HG03066 (cell line): ENCODE data around the gene ZRSR2.
A peak's percentile ranks its signal among the peaks of the same experiment; 100 is the strongest.

Experiments used
- ATAC-seq: cut with Tn5 transposase; IDR thresholded peaks from one replicate; pipeline ENCODE4 v1.9.1; 2021; ENCODE audit warnings: low read depth; ENCODE audit not compliant: unreplicated experiment

The ZRSR2 gene

DNA sequence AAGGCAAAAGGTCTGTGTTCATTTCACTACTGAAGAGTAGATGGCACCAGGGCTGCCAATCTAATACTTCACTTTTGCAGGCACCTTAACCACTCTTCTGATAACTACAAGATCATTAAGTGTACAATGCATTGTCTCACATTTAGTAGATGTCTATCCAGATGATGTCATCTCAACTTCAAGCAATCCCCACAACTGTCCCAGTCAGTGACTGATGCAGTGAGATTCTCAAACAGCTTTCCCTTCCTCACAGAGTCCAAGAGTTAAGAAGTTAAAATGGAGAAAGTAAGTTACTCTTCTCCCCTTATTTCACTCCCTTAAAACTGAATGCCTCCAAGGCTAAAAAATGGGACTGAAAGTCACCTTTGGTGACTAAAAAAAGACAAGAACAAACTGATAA lies 53.7 kb downstream of the ZRSR2 start:
- no peak for ATAC-seq

DNA sequence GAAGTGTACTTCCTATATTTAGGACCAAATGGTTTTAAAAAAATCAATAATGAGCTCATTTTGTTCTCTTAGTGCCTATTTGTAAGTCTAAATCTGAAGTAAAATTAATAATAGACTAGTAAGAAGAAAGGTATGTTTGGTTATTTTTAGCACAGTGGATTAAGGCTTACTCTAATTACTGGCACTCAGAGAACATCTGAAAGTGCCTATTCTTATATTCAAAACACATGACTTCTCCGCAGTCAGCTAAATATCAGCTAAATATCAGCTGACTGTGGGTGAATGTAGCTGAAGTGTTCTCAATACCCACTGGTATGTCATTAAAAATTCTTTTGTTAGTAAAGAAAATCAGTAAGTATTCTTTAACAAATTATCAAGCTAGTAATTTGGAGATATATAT lies 58.3 kb downstream of the ZRSR2 start:
- no peak for ATAC-seq

DNA sequence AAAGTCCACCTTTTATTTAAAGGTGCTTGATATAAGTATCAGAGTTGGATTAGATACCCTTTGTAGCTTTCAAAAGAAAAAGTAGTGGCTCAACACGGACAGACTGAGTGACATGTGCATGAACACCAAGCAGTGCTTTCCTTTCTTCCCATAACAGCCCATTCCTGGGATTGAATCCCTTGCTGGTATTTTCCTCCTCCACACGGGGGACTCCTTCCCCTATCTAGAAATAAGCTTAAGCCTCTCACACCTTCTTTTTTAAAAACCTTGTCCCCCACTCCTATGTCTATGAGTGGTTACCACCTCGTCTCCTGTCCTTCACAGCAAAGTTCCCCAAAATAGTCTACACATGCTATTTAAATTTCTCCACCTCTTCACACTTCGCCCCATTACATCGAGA lies 59.3 kb downstream of the ZRSR2 start:
- ATAC-seq: no peak

DNA sequence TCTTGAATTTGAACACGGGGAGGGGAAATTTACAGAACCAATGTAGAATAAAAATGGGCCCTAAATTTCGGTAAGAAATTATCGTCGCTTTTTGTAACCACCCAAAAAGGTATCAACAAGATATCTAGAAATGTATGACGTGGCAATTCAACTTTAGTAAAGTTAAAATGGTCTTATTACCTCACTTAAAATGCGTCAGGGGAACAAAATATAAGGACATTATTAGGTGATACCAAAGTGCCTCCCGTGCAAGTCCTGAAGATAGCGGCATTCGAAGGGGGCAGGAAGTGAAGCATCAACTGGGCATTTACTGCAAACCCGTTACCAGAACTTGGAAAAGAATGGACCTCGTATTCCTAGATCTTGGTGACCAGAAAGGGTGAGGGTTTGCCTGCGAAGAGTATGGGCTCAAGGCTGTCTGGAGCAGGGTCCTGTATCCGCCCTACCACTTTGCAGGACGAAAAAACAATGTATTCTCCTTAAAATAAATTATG lies 63.3 kb downstream of the ZRSR2 start:
- ATAC-seq: no peak

DNA sequence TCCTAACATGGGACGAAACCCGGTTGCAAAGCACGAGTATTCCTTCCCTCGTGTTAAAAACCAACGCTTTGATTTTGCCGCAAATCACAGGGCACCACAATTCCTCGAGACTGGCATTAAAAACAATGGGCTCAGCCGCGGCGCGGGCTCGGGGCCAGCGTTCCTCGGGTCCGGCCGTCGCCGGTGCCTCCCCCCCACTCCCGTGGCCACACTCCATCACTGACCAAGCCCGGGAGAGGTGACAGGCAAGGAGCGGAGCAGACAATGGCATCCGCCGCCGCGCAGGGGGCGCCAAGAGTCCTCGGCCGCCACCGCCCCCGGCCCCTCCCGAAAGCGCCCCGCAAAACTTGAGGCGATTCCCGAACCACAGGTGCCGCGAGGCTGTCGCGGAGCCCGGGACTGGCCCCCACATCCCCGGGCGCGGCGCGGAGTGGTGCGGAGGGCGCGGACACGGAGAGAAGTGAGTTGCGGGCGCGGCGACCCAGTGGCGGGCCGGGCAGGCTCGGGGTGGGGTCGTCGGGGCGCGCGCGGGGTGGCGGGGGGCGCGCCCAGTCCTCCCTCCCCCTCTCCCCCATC lies 63.9 kb downstream of the ZRSR2 start:
- ATAC-seq: peak; percentile 39

DNA sequence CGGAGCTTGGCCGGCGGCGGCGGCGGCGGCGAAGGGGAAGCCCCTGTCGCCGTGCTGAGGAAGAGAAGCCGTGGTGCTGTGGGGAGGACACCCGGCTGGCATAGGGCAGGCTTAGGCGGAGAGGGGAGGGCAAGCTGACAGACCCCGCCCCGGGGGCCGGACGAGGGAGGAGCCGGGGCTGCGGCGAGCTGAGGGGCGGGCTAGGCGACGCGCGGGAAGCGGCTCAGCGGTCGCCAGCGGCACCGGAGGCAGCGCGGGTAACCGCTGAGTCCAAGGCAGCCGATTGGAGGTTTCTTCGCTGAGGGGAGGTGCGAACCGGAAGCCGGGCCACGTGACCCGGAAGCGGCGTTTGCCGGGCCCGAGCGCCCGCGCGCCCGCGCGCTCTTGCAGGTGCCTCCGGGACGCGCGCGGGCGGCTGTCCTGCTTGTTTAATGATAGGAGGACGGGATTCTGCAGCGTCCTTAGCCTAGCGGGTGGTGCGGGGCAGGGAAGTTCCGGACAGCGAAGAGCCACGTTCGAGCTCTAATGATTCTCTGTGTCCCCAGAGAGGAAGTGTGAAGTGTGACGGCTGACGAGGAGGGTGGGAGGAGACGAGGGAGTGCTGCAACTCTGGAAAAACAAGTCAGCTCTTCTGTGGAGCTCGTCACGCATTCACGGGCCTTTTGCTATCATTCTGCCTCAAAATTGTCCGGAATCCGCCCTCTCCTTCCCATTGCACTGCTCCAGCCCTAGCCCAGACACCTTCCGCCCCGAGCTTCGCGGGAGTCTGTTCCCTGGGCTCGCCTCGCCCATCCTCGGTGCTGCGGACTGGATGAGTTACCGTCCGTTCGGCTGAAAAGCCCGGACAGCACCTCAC lies 64.7 kb downstream of the ZRSR2 start, which contains the start of gene AP1S2:
TSS of gene AP1S2 (minus strand) at position 102 of the 856 bp plus-strand sequence. CDS start 2,289 bp downstream, outside the sequence.
- ATAC-seq: peak; percentile 86

DNA sequence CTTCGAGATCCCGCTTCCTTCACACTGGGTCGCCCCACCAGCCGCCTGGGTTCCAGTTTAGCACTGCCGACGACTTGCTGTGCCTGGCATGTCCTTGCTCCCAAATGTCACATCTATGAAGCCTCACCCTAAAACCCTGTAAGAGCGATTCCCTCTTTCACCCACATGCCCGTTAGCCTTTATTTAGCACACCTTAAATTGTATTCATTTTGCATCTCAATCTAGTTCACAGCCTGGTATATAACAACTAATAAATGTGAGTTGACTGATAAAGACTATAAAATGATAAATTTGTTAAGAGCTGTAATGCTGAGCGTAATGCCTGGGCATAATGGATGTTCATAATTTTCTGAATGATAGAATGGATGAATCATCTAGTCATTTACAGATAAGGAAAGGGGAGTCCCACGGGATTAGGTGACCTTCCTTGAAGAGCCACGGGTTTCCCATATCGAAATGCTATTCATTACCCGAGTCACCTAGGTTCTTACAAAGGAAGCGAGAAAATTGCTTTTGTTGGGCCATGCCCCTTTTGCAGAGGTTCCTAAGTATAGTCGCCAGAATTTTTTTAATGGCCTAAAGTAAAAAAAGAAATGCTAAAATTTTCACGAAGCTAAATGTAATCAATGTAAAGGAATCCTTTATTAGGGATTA lies 65.4 kb downstream of the ZRSR2 start:
- ATAC-seq: no peak

DNA sequence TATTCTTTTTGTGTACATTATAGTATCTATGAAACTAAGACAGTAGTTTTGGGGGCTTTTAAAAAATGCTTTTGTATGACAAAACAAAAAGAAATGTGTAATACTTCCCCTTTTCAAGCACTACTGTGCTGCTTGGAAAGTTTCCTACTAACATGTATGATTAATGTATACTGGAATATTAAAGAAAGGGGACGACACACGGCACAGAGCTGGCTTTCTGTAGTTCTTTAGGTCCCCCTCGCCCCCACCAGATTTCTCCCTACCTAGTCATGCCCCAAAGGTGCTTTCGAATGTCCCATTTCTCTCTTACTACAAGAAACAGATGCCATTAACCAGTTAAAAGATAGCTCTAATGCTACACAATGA lies 65.9 kb downstream of the ZRSR2 start:
- ATAC-seq: no peak

DNA sequence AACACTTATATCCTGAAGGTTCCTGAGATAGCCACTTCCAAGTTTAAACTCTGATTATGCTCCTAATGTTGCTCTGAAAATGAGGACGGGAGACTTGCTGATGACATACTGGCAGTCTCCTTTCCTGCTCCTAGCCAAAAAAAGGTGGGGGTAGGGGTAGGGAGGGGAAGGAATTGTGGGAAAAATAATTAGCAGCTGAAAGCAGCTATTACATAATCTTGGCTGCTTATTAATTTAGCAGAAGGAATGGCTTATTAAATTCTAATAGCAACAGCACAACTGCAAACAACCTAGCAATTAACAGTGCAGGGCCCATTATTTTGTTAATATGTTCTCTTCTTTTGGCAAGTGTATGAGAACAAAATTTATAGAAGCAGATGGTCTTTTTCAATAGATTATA lies 66.4 kb downstream of the ZRSR2 start:
- ATAC-seq: no peak

DNA sequence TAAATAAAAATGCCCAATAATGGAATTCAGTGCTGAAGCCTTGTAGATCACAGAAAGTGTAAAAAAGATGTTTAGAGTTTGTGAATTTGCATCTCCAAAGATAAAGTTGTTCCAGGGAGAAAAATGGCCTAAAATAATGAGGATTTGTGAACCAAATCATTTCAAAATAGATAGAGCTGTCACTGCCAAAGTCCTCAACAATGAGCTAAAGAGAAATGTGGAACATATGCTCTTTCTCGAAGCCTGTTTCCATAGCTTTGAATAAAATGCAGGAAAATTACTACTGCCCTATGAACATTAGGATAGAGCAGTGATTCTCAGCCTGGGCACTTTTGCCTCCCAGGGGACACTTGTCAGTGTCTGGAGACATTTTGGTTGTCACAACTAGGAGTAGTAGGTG lies 67.8 kb downstream of the ZRSR2 start:
- ATAC-seq: no peak

DNA sequence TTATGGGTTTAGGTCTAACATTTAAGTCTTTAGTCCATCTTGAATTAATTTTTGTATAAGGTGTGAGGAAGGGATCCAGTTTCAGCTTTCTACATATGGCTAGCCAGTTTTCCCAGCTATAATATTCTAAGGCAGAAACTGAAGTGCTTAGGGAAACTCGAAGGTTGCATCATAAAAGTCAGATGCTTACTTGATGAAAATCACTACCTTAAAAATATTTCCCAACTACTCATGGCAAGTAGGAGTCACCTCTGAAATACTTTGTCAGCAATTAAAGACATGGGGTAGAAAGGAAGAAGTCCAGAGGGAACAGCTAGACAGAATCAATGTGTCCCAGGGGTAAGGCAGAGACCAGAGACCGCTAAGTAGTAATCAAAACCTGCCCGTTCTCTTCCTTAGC lies 70.6 kb downstream of the ZRSR2 start:
- no peak for ATAC-seq

DNA sequence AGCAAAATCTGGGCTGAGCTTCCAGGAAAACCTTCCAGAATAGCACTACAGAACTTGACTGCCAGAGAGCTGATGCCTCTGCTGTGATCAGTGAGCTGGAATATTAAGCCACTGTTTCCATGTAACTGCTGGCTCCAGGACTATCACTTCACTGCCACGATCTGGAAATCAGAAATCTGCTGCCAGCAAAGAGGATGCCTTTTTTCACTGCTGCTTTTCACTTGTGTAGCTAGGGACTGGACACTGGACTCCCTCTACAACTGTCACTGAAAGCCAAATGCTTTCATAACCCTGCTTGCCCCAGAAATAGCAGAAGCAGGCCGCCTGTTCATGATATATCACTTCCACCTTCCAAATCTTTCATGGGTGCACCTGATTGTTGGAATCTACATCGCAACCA lies 73.7 kb downstream of the ZRSR2 start:
- no peak for ATAC-seq

DNA sequence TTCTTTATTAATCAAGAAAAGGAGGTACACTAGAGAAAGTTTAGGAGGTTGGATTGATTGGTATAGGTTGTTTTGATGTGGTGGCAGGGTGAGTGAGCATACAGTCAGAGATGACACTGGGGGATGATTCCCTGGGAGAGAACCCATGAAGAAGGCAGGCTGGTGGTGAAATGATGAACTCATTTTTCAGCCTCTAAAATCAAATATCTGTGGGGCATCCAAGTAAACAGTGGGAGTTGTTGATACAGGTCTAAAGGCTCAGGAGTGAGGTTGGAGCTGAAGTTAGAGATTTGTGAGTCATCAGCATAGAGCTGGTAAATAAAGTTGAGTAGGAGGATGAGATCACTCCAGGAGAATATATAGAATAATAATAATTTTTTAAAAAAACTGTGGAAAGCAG lies 74.3 kb downstream of the ZRSR2 start:
- ATAC-seq: no peak

DNA sequence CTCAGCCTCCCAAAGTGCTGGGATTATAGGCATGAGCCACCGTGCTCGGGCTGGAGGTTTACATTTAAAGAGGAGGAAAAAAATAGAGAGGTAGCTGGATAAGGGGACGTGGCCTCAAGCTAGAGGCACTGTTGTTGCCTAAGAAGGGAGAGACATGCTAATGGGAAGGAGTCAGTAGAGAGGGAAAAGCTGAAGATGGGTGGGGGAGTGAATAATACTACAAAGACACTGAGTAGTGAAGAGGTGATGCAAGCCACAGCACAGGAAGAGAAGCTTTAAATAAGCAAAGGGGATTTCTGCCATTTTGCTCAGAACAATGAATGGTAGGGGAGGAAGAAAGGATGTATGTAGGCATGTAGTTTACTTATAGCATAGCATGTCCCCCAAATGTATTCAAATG lies 75.9 kb downstream of the ZRSR2 start:
- no peak for ATAC-seq

DNA sequence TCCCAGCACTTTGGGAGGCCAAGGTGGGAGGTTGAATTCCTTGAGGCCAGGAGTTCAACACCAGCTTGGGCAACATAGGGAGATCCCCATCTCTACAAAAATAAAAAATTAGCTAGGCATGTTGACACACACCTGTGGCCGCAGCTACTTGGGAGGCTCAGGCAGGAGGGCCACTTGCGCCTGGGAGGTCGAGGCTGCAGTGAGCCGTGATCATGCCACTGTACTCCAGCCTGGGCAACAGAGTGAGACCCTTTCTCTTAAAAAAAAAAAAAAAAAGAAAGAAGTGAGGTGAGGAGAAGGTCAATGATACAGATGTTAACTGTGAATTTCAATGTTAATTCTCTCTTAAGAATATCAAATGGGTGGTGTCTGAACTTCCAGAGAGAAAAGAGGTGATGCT lies 79.4 kb downstream of the ZRSR2 start:
- no peak for ATAC-seq

DNA sequence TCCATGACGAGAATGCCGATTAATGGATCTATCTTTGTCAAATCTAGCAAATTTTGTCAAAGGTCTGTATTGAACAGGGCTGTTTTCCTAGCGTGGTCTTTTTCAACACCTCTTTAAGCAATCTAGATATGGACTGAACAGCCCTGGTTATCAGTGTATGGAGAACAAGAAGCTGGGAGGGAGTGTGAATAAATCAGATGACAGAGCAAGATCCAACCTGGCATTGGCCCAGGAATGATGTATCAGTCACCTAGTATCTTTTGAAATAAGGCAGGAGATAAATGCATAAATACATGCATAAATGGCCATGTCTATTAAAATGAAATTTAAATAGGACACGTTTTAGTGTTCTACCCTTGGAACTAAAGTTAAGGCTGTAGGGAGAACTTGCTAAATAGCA lies 80.0 kb downstream of the ZRSR2 start:
- no peak for ATAC-seq
